GM12878 (cell line): ENCODE measurements around the gene CRIM1. TPM values are rescaled to one million over a fixed set of nuclear protein-coding genes. Genes with fewer than 3 reads are reported as not detected.

ENCODE experiments used
- ATAC-seq: fragments of 200-7000 bp; cut with Tn5 transposase; 3 replicates; pipeline ENCODE4 v1.9.1; 2020; ENCODE audit warnings: mild to moderate bottlenecking, moderate library complexity
- BruUV-seq: library from RNA; stranded (reverse); fragments of 400-500 nt; replicated peaks from 2 replicates; lab custom pipeline; 2021; lab: Mats Ljungman, UMichigan
- CTCF ChIA-PET: fragments of 300-600 bp; sonication (Branson Sonifier 250); formaldehyde crosslinking; extraction: SDS; loops from one replicate; lab custom pipeline; 2021; ENCODE audit warnings: inconsistent platforms; lab: Yijun Ruan, JAX
- POLR2A ChIA-PET: fragments of 350-600 bp; formaldehyde crosslinking; extraction: SDS; loops from one replicate; lab custom pipeline; 2021; ENCODE audit warnings: inconsistent platforms; lab: Charles Lee
- RAD21 ChIA-PET: fragments of 300-600 bp; sonication (Branson Sonifier 250); formaldehyde crosslinking; loops from one replicate; lab custom pipeline; 2023; ENCODE audit warnings: antibody characterized with exemption; ENCODE audit not compliant: unreplicated experiment; lab: Charles Lee
- SMC1A ChIA-PET: fragments of 300-600 bp; sonication (Branson Sonifier 250); formaldehyde crosslinking; loops from one replicate; lab custom pipeline; 2023; ENCODE audit not compliant: unreplicated experiment, uncharacterized antibody; lab: Charles Lee
- DNase-seq: peaks from one replicate; pipeline ENCODE4 v3.0.0-alpha.2; 2011; ENCODE audit warnings: low read depth, low spot score
- FAIRE-seq: peaks from 3 replicates; lab custom pipeline; 2011; peaks lifted over from hg19 to GRCh38; lab: Jason Lieb, UNC
- H2AFZ ChIP-seq: 2 replicates; pipeline ENCODE4 v1.6.0; 2011; ENCODE audit warnings: low read depth, low read length, control low read depth; ENCODE audit not compliant: control insufficient read depth
- H3K27ac ChIP-seq: 2 replicates; pipeline ENCODE4 v1.5.1; 2011; ENCODE audit warnings: control low read depth; ENCODE audit not compliant: control insufficient read depth, insufficient read depth
- H3K27me3 ChIP-seq, 2 experiments: replicated peaks in 1 of 2; 2 replicates each; pipeline versions ENCODE4 v1.6.0 to v1.6.1; 2011; ENCODE audit warnings: low read length in 1 of 2; ENCODE audit not compliant: control insufficient read depth in 2 of 2, insufficient read depth in 2 of 2
- H3K36me3 ChIP-seq, 2 experiments: 2 replicates each; pipeline ENCODE4 v1.5.1; 2011; ENCODE audit warnings: low read length in 1 of 2; ENCODE audit not compliant: control insufficient read depth in 2 of 2, insufficient read depth in 2 of 2
- H3K4me1 ChIP-seq: 2 replicates; pipeline ENCODE4 v1.6.1; 2011; ENCODE audit warnings: mild to moderate bottlenecking, low read length, moderate library complexity, mixed read lengths; ENCODE audit not compliant: control insufficient read depth, insufficient read depth
- H3K4me2 ChIP-seq: 2 replicates; pipeline ENCODE4 v1.6.0; 2011; ENCODE audit warnings: control low read depth; ENCODE audit not compliant: control insufficient read depth, insufficient read depth
- H3K4me3 ChIP-seq: fragments of 200-600 bp; sonication (generic); 2 replicates; pipeline ENCODE4 v1.5.1; 2016
- H3K79me2 ChIP-seq: 2 replicates; pipeline ENCODE4 v1.6.0; 2011; ENCODE audit warnings: low read length; ENCODE audit not compliant: control insufficient read depth, insufficient read depth
- H3K9ac ChIP-seq: 2 replicates; pipeline ENCODE4 v1.8.0; 2011; ENCODE audit warnings: low read length, control low read depth, mixed read lengths; ENCODE audit not compliant: control insufficient read depth, insufficient read depth
- H3K9me3 ChIP-seq: replicated peaks from 3 replicates; pipeline ENCODE4 v1.5.1; 2011; ENCODE audit warnings: mild to moderate bottlenecking, low read length; ENCODE audit not compliant: control insufficient read depth, insufficient read depth
- H4K20me1 ChIP-seq: 2 replicates; pipeline ENCODE4 v1.6.0; 2011; ENCODE audit not compliant: control insufficient read depth, insufficient read depth
- FOS ChIP-seq: IDR thresholded peaks from 3 replicates; pipeline ENCODE4 v1.6.1; 2011; ENCODE audit warnings: borderline replicate concordance; ENCODE audit not compliant: insufficient read length; ENCODE audit errors: extremely low read depth
- PRDM15 ChIP-seq: fragments of 450-650 bp; formaldehyde crosslinking; IDR thresholded peaks from 2 replicates; pipeline ENCODE4 v1.4.0; 2020; ENCODE audit warnings: mild to moderate bottlenecking, moderate library complexity
- REST ChIP-seq: IDR thresholded peaks from 2 replicates; pipeline ENCODE4 v1.6.1; 2012; ENCODE audit warnings: mild to moderate bottlenecking, low read depth, low read length
- TAF1 ChIP-seq: IDR thresholded peaks from 2 replicates; pipeline ENCODE4 v1.6.1; 2011; ENCODE audit warnings: mild to moderate bottlenecking, low read depth, low read length, borderline replicate concordance
- WGBS: methylation state at CpG from one replicate; pipeline ENCODE4 v1.1.6; 2016; ENCODE audit warnings: low lambda C conversion rate; ENCODE audit not compliant: insufficient replicate concordance, insufficient coverage; ENCODE audit errors: missing lambda C conversion rate; 5-methylcytosine and 5-hydroxymethylcytosine counted together
- in situ Hi-C: fragments of 300-500 bp; cut with MboI; formaldehyde crosslinking; loops from 9 replicates; pipeline ENCODE4 v1.14.3; 2018; ENCODE audit warnings: mixed read lengths
- intact Hi-C: fragments of 100-400 bp; cut with micrococcal nuclease; formaldehyde crosslinking; loops from one replicate; pipeline ENCODE4 v1.14.2; 2022; ENCODE audit not compliant: unreplicated experiment
- polyA plus RNA-seq, 11 experiments: library from polyadenylated mRNA; depleted of rRNA in 4 of 11; unstranded in 6 of 11; stranded (reverse) in 5 of 11; fragments of >200 nt; fragmentation: Nextera tagmentation in 4 of 11; fragmentation: Illumina TruSeq in 1 of 11; extraction: Ambion mirVana in 4 of 11; extraction: Trizol in 1 of 11; gene quantifications; 1 replicate in 1 of 11; 2 replicates in 10 of 11; pipeline versions ENCODE4 v1.2.1 to v1.2.3, GENCODE V29; 2011 to 2016; ENCODE audit warnings: inconsistent platforms in 2 of 11, missing spikeins in 2 of 11, low read depth in 1 of 11
- total RNA-seq, 4 experiments: library from RNA; depleted of rRNA in 3 of 4; stranded (reverse); fragments of >200 nt in 3 of 4; fragmentation: Illumina TruSeq in 1 of 4; extraction: Trizol in 1 of 4; gene quantifications; 2 replicates each; pipeline versions ENCODE4 v1.2.1 to v1.2.3, GENCODE V29; 2013 to 2021

The CRIM1 gene
- total and polyA plus RNA-seq, 10 of the 15 experiments (the other 5 are each of a cell fraction or from before 2014, with no cell fraction given), result 0.42 to 7.4 (median 3.1) TPM

GRCh38 chr2:36410681-36411080, 55.1 kb downstream of the CRIM1 start (continued):
- no peak for TF ChIP-seq PRDM15 (CRISPR knock-in tag)

- Histone ChIP-seq H3K27me3 (no peaks in the 10 kb centered on the region), H3K4me3 (no peak overlapping the region), H3K36me3 (no peaks in the 10 kb centered on the region), H3K4me1 (no peaks in the 10 kb centered on the region), H4K20me1 (no peaks in the 10 kb centered on the region), H2AFZ (no peak overlapping the region), H3K9ac (no peak overlapping the region), H3K27ac (no peak overlapping the region), H3K9me3 (no peaks in the 10 kb centered on the region), H3K79me2 (no peaks in the 10 kb centered on the region), H3K4me2 (no peak overlapping the region)
- no peak for ATAC-seq
- POLR2A ChIA-PET, result interaction anchor here (0.6 kb wide), 1 partner anchor 11 kb away, joined by 3 read pairs; no protein-coding TSS in a partner anchor
- no TSS peak for BruUV-seq
- no peak for FAIRE-seq
- SMC1A ChIA-PET, result interaction anchor here (0.7 kb wide), 1 partner anchor 27 kb away, joined by 3 read pairs; no protein-coding TSS in a partner anchor
- TF ChIP-seq REST, result no peak
- no peak for TF ChIP-seq FOS
- no peak for TF ChIP-seq TAF1
- WGBS, result 42% methylated on average over 11 of the region's 11 CpGs
- in situ Hi-C loops, result no loop called here
- RAD21 ChIA-PET, result no interaction called here
- intact Hi-C loops, result no loop called here
- CTCF ChIA-PET, result no interaction called here
- DNase-seq, result no peak
Observed at GRCh38 chr2:36411962-36412444, 56.4 kb downstream of the CRIM1 start.
